Measurements from ENCODE around the gene CIART. TPM values are rescaled to one million over a fixed set of nuclear protein-coding genes. Genes with fewer than 3 reads are reported as not detected.

CIART gene
- total and polyA plus RNA-seq, 2 of the 8 experiments (the other 6 are each of a cell fraction or from before 2014, with no cell fraction given), result 9.6 to 33.3 TPM

- peak; percentile 43 for TF ChIP-seq KDM4A (IDR thresholded peaks at IDR 0.05; ENCODE audit: low read depth, low read length, severe bottlenecking)
These were observed 24.4 kb upstream of the CIART start, which contains the start of gene CA14 (continued) for GRCh38 chr1:150257624-150258585.
